ENCODE measurements around the gene NDUFA8. TPM values are rescaled to one million over a fixed set of nuclear protein-coding genes. Genes with fewer than 3 reads are reported as not detected.

NDUFA8 gene
- polyA plus RNA-seq, 1 experiment, result 90.4 TPM

DNA sequence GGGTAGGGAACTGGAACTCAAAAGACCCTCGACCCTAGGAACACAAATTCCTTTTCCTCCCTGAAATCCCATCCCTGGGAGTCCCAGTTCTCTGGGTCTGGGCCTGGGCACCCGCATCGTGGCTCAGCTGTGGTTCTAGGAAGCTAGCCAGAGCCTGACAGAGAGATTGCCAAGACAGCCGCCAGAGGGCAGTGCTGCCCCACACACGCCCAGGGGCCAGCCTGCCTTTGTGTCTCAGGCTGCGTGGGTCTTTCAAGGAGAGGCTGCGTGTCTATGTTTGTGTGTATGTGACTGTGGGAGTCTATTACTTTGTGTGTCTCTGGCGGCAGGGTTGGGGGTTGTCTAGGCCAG lies 34.4 kb downstream of the NDUFA8 start:
- DNase-seq (ENCODE audit: low read depth, low spot score), result peak; percentile 47
- ChIA-PET CTCF (interaction anchor here (0.6 to 9.4 kb wide), 29 partner anchors 10 to 693 kb away, joined by 3 to 378 read pairs (median 5); partner anchors contain the start of genes MRRF and RBM18), POLR2A (interaction anchor here (0.6 to 2.4 kb wide), 5 partner anchors 9 to 225 kb away, joined by 3 to 13 read pairs (median 4); no protein-coding TSS in a partner anchor)
- H3K9me3 ChIP-seq (ENCODE audit: control insufficient read depth, insufficient read depth, low read length), result no peaks in the 10 kb centered on the region; the same call in 1 of the 2 replicates
- H3K27ac ChIP-seq (ENCODE audit: low read depth, low read length), result no peak overlapping the region
- TF ChIP-seq, protein P1, sequence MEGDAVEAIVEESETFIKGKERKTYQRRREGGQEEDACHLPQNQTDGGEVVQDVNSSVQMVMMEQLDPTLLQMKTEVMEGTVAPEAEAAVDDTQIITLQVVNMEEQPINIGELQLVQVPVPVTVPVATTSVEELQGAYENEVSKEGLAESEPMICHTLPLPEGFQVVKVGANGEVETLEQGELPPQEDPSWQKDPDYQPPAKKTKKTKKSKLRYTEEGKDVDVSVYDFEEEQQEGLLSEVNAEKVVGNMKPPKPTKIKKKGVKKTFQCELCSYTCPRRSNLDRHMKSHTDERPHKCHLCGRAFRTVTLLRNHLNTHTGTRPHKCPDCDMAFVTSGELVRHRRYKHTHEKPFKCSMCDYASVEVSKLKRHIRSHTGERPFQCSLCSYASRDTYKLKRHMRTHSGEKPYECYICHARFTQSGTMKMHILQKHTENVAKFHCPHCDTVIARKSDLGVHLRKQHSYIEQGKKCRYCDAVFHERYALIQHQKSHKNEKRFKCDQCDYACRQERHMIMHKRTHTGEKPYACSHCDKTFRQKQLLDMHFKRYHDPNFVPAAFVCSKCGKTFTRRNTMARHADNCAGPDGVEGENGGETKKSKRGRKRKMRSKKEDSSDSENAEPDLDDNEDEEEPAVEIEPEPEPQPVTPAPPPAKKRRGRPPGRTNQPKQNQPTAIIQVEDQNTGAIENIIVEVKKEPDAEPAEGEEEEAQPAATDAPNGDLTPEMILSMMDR (IDR thresholded peaks at IDR 0.05; ENCODE audit: low read depth, low read length), result peak; percentile 97
- peaks cover 2% of the 10 kb centered on the region for H3K27me3 ChIP-seq (ENCODE audit: control insufficient read depth, insufficient read depth, low read length)
- no peak overlapping the region for H3K4me3 ChIP-seq (ENCODE audit: low read depth, low read length)

DNA sequence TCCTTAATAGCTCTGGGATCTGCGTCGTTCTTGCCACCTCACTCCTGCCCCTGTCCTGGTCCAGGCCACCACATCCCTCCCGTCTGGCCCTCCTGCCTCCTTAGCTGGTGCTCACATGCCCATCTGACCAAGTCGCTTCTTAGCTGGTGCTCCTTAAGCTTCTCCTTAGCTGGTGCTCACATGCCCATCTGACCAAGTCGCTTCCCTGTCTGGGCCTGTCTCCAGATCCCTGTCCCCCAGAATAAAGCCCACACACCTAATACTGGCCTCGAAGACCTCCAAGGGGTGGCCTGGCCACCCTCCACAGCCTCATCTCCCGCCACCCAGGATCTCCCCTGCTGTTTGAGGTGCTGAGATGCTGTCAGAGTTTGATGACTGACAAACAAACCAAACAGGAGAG lies 35.1 kb downstream of the NDUFA8 start:
- ChIA-PET CTCF (interaction anchor here (0.6 to 9.4 kb wide), 30 partner anchors 8 to 694 kb away, joined by 3 to 378 read pairs (median 6); partner anchors contain the start of genes MRRF and RBM18), POLR2A (interaction anchor here (0.6 to 2.4 kb wide), 3 partner anchors 25 to 456 kb away, joined by 3 to 13 read pairs (median 4); no protein-coding TSS in a partner anchor)
- Histone ChIP-seq H3K27ac (ENCODE audit: low read depth, low read length) (no peak overlapping the region), H3K9me3 (ENCODE audit: control insufficient read depth, insufficient read depth, low read length) (no peaks in the 10 kb centered on the region), H3K4me3 (ENCODE audit: low read depth, low read length) (no peak overlapping the region), H3K27me3 (ENCODE audit: control insufficient read depth, insufficient read depth, low read length) (peaks cover 2% of the 10 kb centered on the region)
- DNase-seq (ENCODE audit: low read depth, low spot score), result no peak
- TF ChIP-seq, protein P1 (IDR thresholded peaks at IDR 0.05; ENCODE audit: low read depth, low read length), result no peak

- ChIA-PET POLR2A (interaction anchor here (2.4 kb wide), 1 partner anchor 226 kb away, joined by 13 read pairs; no protein-coding TSS in a partner anchor), CTCF (interaction anchor here (0.6 to 9.4 kb wide), 19 partner anchors 9 to 687 kb away, joined by 3 to 378 read pairs (median 7); partner anchors contain the start of genes MRRF and RBM18)
- no peak for DNase-seq (ENCODE audit: low read depth, low spot score)
- Histone ChIP-seq H3K27me3 (ENCODE audit: control insufficient read depth, insufficient read depth, low read length) (no peaks in the 10 kb centered on the region), H3K27ac (ENCODE audit: low read depth, low read length) (no peak overlapping the region), H3K4me3 (ENCODE audit: low read depth, low read length) (no peak overlapping the region), H3K9me3 (ENCODE audit: control insufficient read depth, insufficient read depth, low read length) (no peaks in the 10 kb centered on the region)
- TF ChIP-seq, protein P1 (IDR thresholded peaks at IDR 0.05; ENCODE audit: low read depth, low read length), result no peak
Observed at GRCh38 chr9:122124048-122124447, 35.5 kb downstream of the NDUFA8 start.

GRCh38 chr9:122122903-122123632 lies 36.5 kb downstream of the NDUFA8 start:
- TF ChIP-seq, protein P1 (IDR thresholded peaks at IDR 0.05; ENCODE audit: low read depth, low read length), result peak; percentile 100
- Histone ChIP-seq H3K27ac (ENCODE audit: low read depth, low read length) (no peak overlapping the region), H3K9me3 (ENCODE audit: control insufficient read depth, insufficient read depth, low read length) (no peaks in the 10 kb centered on the region), H3K27me3 (ENCODE audit: control insufficient read depth, insufficient read depth, low read length) (no peaks in the 10 kb centered on the region), H3K4me3 (ENCODE audit: low read depth, low read length) (no peak overlapping the region)
- POLR2A ChIA-PET, result no interaction called here
- peak; percentile 47 for DNase-seq (ENCODE audit: low read depth, low spot score)
- CTCF ChIA-PET, result interaction anchor here (0.6 to 9.4 kb wide), 32 partner anchors 10 to 688 kb away, joined by 3 to 378 read pairs (median 3); partner anchors contain the start of genes MRRF, NDUFA8 and RBM18

GRCh38 chr9:122122468-122122867 lies 37.1 kb downstream of the NDUFA8 start:
- POLR2A ChIA-PET, result interaction anchor here (0.6 to 0.8 kb wide), 2 partner anchors 16 to 34 kb away, joined by 3 read pairs; no protein-coding TSS in a partner anchor
- DNase-seq (ENCODE audit: low read depth, low spot score), result no peak
- no peaks in the 10 kb centered on the region for H3K27me3 ChIP-seq (ENCODE audit: control insufficient read depth, insufficient read depth, low read length)

More at GRCh38 chr9:122122468-122122867, 37.1 kb downstream of the NDUFA8 start:
- H3K27ac ChIP-seq (ENCODE audit: low read depth, low read length), result no peak overlapping the region
- no peak overlapping the region for H3K4me3 ChIP-seq (ENCODE audit: low read depth, low read length)
- H3K9me3 ChIP-seq (ENCODE audit: control insufficient read depth, insufficient read depth, low read length), result no peaks in the 10 kb centered on the region
- TF ChIP-seq, protein P1 (IDR thresholded peaks at IDR 0.05; ENCODE audit: low read depth, low read length), result no peak
- CTCF ChIA-PET, result interaction anchor here (0.6 to 9.4 kb wide), 20 partner anchors 9 to 576 kb away, joined by 3 to 378 read pairs (median 4); partner anchors contain the start of gene NDUFA8

Measured in AG04450 (cell line).